Large intestine (tissue), 3 donors: ENCODE measurements around the gene TMEM243. TPM values are rescaled to one million over a fixed set of nuclear protein-coding genes. Genes with fewer than 3 reads are reported as not detected.
A peak's percentile ranks its signal among the peaks of the same experiment; 100 is the strongest.

ENCODE experiments used
- DNase-seq, 2 donors: peaks; one replicate each; pipeline versions ENCODE4 v3.0.0 to v3.0.0-alpha.2; 2013
- H3K27ac ChIP-seq: one replicate; pipeline ENCODE4 v1.5.1; 2013; ENCODE audit warnings: low read length
- H3K27me3 ChIP-seq: 2 replicates; pipeline ENCODE4 v1.6.1; 2013; ENCODE audit warnings: low read length; ENCODE audit not compliant: control insufficient read depth, insufficient read depth
- H3K36me3 ChIP-seq: 2 replicates; pipeline ENCODE4 v1.6.1; 2013; ENCODE audit warnings: low read length; ENCODE audit not compliant: control insufficient read depth, insufficient read depth
- H3K4me1 ChIP-seq: one replicate; pipeline ENCODE4 v1.6.1; 2013; ENCODE audit warnings: low read length; ENCODE audit not compliant: control insufficient read depth, insufficient read depth
- H3K4me3 ChIP-seq: one replicate; pipeline ENCODE4 v1.5.1; 2013; ENCODE audit warnings: low read length
- H3K9me3 ChIP-seq: one replicate; pipeline ENCODE4 v1.6.1; 2013; ENCODE audit warnings: mild to moderate bottlenecking, low read depth, low read length, moderate library complexity; ENCODE audit not compliant: control insufficient read depth
- WGBS: methylation state at CpG from one replicate; pipeline ENCODE4 v1.1.5; 2013; ENCODE audit warnings: low lambda C conversion rate; ENCODE audit not compliant: insufficient coverage; 5-methylcytosine and 5-hydroxymethylcytosine counted together
- polyA plus RNA-seq: library from polyadenylated mRNA; unstranded; fragments of 120-200 nt; gene quantifications from one replicate; pipeline ENCODE4 v1.2.1, GENCODE V29; 2013

The TMEM243 gene
- polyA plus RNA-seq, 1 donor, result 54.9 TPM

DNA sequence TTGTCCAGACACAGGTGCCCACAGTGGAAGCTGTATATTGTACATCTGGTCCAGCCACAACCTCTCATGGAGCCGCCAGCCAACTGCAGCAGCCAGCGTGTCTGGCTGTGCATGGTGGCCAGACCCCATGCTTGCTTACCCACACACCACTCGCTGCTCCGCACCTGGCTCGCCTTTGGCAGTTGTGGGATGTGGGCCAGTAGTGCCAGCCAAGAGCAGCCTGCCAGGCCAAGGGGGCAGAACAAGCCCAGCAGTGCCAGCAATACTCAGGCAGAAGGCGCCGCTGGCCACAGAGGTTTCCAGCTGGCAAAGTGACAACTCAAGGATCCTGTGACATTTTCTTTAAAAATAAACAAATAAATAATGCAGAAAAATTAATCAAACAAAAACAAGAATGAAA, 11.7 kb upstream of the TMEM243 start:
- WGBS, result 100% methylated on average over 2 of the region's 7 CpGs
- DNase-seq, result no peak
- Histone ChIP-seq H3K4me3 (no peak overlapping the region), H3K9me3 (no peaks in the 10 kb centered on the region), H3K4me1 (no peaks in the 10 kb centered on the region), H3K36me3 (no peaks in the 10 kb centered on the region), H3K27me3 (peaks cover 2% of the 10 kb centered on the region), H3K27ac (no peak overlapping the region)

DNA sequence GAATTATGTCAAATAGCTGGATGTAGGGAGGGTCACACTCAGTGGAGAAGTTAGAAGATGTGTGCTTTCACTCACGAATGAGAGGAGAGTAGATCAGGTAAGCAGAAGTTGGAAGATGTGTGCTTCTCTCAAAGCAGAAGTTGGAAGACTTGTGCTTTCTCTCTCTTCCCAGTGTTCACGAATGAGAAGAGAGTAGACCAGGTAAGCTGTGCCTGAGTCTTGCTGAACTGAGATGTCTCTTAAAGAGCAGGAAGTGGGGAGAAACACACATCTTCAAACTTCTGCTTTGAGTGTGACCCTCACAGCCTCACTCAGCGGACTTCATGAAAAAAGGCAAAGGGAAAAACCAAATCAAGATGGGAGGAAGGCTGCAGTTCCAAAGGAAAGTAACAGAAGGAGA, 7.0 kb upstream of the TMEM243 start:
- 100% methylated on average over 1 of the region's 3 CpGs for WGBS
- Histone ChIP-seq H3K27me3 (peaks cover 9% of the 10 kb centered on the region), H3K27ac (no peak overlapping the region), H3K36me3 (no peaks in the 10 kb centered on the region), H3K9me3 (no peaks in the 10 kb centered on the region), H3K4me1 (no peaks in the 10 kb centered on the region), H3K4me3 (no peak overlapping the region)
- no peak for DNase-seq

GRCh38 chr7:87225696-87226095, 6.2 kb upstream of the TMEM243 start:
- H3K27me3 ChIP-seq, result peaks cover 9% of the 10 kb centered on the region
- no peaks in the 10 kb centered on the region for H3K36me3 ChIP-seq
- H3K4me1 ChIP-seq, result no peaks in the 10 kb centered on the region
- H3K4me3 ChIP-seq, result no peak overlapping the region
- no peaks in the 10 kb centered on the region for H3K9me3 ChIP-seq
- no peak for DNase-seq
- H3K27ac ChIP-seq, result no peak overlapping the region
- 40% methylated on average over 1 of the region's 1 CpG for WGBS

- Histone ChIP-seq H3K27ac (no peak overlapping the region), H3K4me3 (no peak overlapping the region), H3K27me3 (peaks cover 9% of the 10 kb centered on the region), H3K36me3 (no peaks in the 10 kb centered on the region), H3K4me1 (no peaks in the 10 kb centered on the region), H3K9me3 (no peaks in the 10 kb centered on the region)
- DNase-seq, result no peak
- no CpG with 5 or more reads among the region's 1 CpG for WGBS
Observed at GRCh38 chr7:87223666-87224065, 4.1 kb upstream of the TMEM243 start.

DNA sequence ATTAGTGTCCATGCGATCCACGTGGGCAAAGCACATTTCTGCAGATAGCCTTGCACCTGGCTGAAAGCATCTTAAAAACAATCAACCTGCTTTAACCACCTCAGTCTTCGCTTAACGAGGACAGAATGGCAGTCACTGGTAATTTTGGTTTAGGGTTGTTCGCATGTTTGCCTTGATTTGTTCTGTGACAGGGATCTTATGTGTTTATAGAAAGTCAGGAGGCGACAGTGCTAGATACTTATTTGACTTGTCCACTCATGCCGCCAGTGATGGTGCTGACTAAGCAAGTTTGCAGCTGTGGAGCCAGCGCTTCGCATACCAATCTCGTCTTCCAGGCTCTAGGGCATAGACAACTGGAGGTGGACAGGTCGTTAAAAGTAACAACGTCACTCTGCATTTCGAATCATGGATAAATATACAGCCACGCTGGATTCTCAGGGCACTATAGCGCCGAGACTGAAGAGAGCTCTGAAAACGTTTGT, 1.2 kb upstream of the TMEM243 start:
- Histone ChIP-seq H3K9me3 (no peaks in the 10 kb centered on the region), H3K36me3 (no peaks in the 10 kb centered on the region), H3K27me3 (peaks cover 7% of the 10 kb centered on the region), H3K4me1 (peaks cover 14% of the 10 kb centered on the region), H3K27ac (peak overlapping the region; percentile 88), H3K4me3 (peak overlapping the region; percentile 94)
- no CpG with 5 or more reads among the region's 17 CpGs for WGBS
- DNase-seq, result peak in 1 of 2 donors; percentile 20

- peaks cover 7% of the 10 kb centered on the region for H3K27me3 ChIP-seq
- H3K9me3 ChIP-seq, result no peaks in the 10 kb centered on the region
- H3K4me1 ChIP-seq, result peaks cover 14% of the 10 kb centered on the region
- peak; percentile 87 to 90 for DNase-seq
- H3K27ac ChIP-seq, result peak overlapping the region; percentile 88
- WGBS, result no CpG with 5 or more reads among the region's 75 CpGs
- H3K4me3 ChIP-seq, result peak overlapping the region; percentile 94
- no peaks in the 10 kb centered on the region for H3K36me3 ChIP-seq
Observed at GRCh38 chr7:87220026-87220733, 648 bp upstream of the TMEM243 start.

DNA sequence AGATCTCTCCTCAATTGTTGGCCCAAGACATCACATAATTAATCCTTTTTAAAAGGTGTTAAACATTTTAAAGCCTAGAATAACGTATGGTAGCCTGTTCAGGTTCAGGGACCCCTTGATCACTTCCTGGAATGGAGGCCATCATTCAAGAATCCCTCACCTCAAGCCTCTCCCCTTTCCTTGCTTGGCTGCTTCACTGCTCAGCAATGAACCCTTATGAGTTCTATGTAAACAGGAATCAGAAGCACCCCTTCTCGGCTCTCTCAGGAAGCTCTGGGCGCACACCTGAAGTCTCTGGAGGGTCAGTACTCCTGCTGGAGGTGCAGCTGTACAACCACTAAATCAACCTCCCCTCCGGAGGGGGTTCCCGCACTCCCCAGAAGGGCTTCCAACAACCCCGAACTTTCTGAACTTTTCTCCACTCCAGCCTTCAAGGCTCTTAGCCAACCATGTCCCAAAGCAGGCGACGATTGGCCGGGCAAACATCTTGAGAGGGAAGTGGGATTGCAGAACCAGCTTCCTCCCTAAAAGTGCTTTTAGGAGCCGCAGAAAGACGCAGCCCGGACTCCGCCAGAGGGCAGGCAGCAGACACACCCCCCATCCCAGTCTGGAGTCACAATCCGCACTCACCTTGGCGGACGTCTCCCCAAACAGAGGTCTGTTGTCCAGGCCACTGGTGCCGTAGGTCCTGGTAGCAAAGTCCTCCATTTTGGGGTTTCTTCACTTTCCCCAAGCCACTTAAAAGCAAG, 562 bp downstream of the TMEM243 start:
- Histone ChIP-seq H3K4me1 (peaks cover 14% of the 10 kb centered on the region), H3K27ac (peak overlapping the region; percentile 88), H3K36me3 (no peaks in the 10 kb centered on the region), H3K4me3 (peak overlapping the region; percentile 94), H3K9me3 (no peaks in the 10 kb centered on the region), H3K27me3 (peaks cover 7% of the 10 kb centered on the region)
- no CpG with 5 or more reads among the region's 17 CpGs for WGBS
- peak in 1 of 2 donors; percentile 31 for DNase-seq

- WGBS, result 72% methylated on average over 3 of the region's 9 CpGs
- peaks cover 3% of the 10 kb centered on the region for H3K27me3 ChIP-seq
- peak overlapping the region; percentile 88 for H3K27ac ChIP-seq
- H3K4me1 ChIP-seq, result peaks cover 14% of the 10 kb centered on the region
- DNase-seq, result peak in 1 of 2 donors; percentile 44
- H3K9me3 ChIP-seq, result no peaks in the 10 kb centered on the region
- H3K36me3 ChIP-seq, result no peaks in the 10 kb centered on the region
- peak overlapping the region; percentile 94 for H3K4me3 ChIP-seq
Observed at GRCh38 chr7:87217983-87218653, 1.4 kb downstream of the TMEM243 start.

GRCh38 chr7:87216701-87217508, 2.6 kb downstream of the TMEM243 start:
- H3K27ac ChIP-seq, result no peak overlapping the region
- H3K4me3 ChIP-seq, result no peak overlapping the region

DNA sequence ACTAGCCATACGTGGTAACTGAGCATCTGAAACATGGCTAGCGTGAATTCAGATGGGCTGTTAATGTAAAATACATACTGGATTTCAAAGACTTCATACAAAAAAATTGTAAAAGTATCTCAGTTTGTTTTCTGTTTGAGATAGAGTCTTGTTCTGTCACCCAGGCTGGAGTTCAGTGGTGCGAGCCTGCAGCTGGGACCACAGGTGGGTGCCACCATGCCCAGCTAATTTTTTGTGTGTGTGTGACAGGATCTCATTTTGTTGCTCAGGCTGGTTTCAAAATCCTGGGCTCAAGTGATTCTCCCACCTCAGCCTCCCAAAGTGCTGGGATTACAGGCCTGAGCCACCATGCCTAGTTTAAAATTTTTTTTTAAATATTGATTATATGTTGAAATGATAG, 4.5 kb downstream of the TMEM243 start:
- H3K27ac ChIP-seq, result no peak overlapping the region
- DNase-seq, result no peak
- WGBS, result 100% methylated on average over 2 of the region's 3 CpGs

More at GRCh38 chr7:87216701-87217508, 2.6 kb downstream of the TMEM243 start:
- 100% methylated on average over 1 of the region's 5 CpGs for WGBS
- DNase-seq, result no peak
- H3K27me3 ChIP-seq, result peaks cover 2% of the 10 kb centered on the region
- H3K9me3 ChIP-seq, result no peaks in the 10 kb centered on the region
- H3K36me3 ChIP-seq, result no peaks in the 10 kb centered on the region
- H3K4me1 ChIP-seq, result peaks cover 14% of the 10 kb centered on the region

More for the DNA sequence above, 4.5 kb downstream of the TMEM243 start:
- Histone ChIP-seq H3K4me3 (no peak overlapping the region), H3K36me3 (peaks cover 3% of the 10 kb centered on the region), H3K27me3 (no peaks in the 10 kb centered on the region), H3K4me1 (peaks cover 14% of the 10 kb centered on the region), H3K9me3 (no peaks in the 10 kb centered on the region)
